Keratinocyte (primary cell): ENCODE measurements around the gene OR2V2. TPM values are rescaled to one million over a fixed set of nuclear protein-coding genes. Genes with fewer than 3 reads are reported as not detected.

ENCODE experiments used
- DNase-seq: peaks from one replicate; pipeline ENCODE4 v3.0.0-alpha.2; 2011; ENCODE audit warnings: low read depth, missing footprints, low spot score
- FAIRE-seq: peaks from 2 replicates; lab custom pipeline; 2011; peaks lifted over from hg19 to GRCh38; lab: Jason Lieb, UNC
- H2AFZ ChIP-seq: 2 replicates; pipeline ENCODE4 v1.6.0; 2012; ENCODE audit warnings: low read length, control low read depth, inconsistent platforms; ENCODE audit not compliant: control insufficient read depth
- H3K27ac ChIP-seq: 2 replicates; pipeline ENCODE4 v1.5.1; 2011; ENCODE audit warnings: low read length; ENCODE audit not compliant: control insufficient read depth, insufficient read depth
- H3K27me3 ChIP-seq: 3 replicates; pipeline ENCODE4 v1.6.0; 2011; ENCODE audit warnings: low read length; ENCODE audit not compliant: control insufficient read depth, insufficient read depth; ENCODE audit errors: extremely low read depth
- H3K36me3 ChIP-seq, 2 experiments: 2 replicates in 1 of 2; 3 replicates in 1 of 2; pipeline ENCODE4 v1.5.1; 2011; ENCODE audit warnings: low read length in 2 of 2, mild to moderate bottlenecking in 1 of 2; ENCODE audit not compliant: control insufficient read depth in 2 of 2, insufficient read depth in 2 of 2; ENCODE audit errors: extremely low read depth in 1 of 2
- H3K4me1 ChIP-seq: 3 replicates; pipeline ENCODE4 v1.5.1; 2011; ENCODE audit warnings: low read length; ENCODE audit not compliant: control insufficient read depth, insufficient read depth; ENCODE audit errors: extremely low read depth
- H3K4me2 ChIP-seq: 3 replicates; pipeline ENCODE4 v1.6.0; 2011; ENCODE audit warnings: low read depth, low read length; ENCODE audit not compliant: control insufficient read depth, insufficient read depth; ENCODE audit errors: extremely low read depth
- H3K4me3 ChIP-seq, 3 experiments: fragments of 200-600 bp in 1 of 3; sonication (generic) in 1 of 3; 2 replicates in 2 of 3; 3 replicates in 1 of 3; pipeline ENCODE4 v1.5.1; 2011 to 2016; ENCODE audit warnings: low read length in 3 of 3, mild to moderate bottlenecking in 3 of 3, control low read depth in 2 of 3, inconsistent platforms in 1 of 3, low read depth in 1 of 3, mixed read lengths in 1 of 3, mixed run types in 1 of 3, moderate library complexity in 1 of 3; ENCODE audit not compliant: control insufficient read depth in 2 of 3, insufficient read depth in 2 of 3; ENCODE audit errors: extremely low read depth in 1 of 3
- H3K79me2 ChIP-seq: 2 replicates; pipeline ENCODE4 v1.6.0; 2012; ENCODE audit warnings: low read length; ENCODE audit not compliant: control insufficient read depth, insufficient read depth
- H3K9ac ChIP-seq: 3 replicates; pipeline ENCODE4 v1.6.0; 2011; ENCODE audit warnings: low read length; ENCODE audit not compliant: control insufficient read depth, insufficient read depth; ENCODE audit errors: extremely low read depth
- H3K9me1 ChIP-seq: 3 replicates; pipeline ENCODE4 v1.6.0; 2011; ENCODE audit warnings: low read length; ENCODE audit not compliant: control insufficient read depth, insufficient read depth; ENCODE audit errors: extremely low read depth
- H3K9me3 ChIP-seq: 2 replicates; pipeline ENCODE4 v1.5.1; 2012; ENCODE audit warnings: low read depth, low read length; ENCODE audit not compliant: control insufficient read depth
- H4K20me1 ChIP-seq: 3 replicates; pipeline ENCODE4 v1.6.0; 2011; ENCODE audit warnings: low read length; ENCODE audit not compliant: control insufficient read depth, insufficient read depth; ENCODE audit errors: extremely low read depth
- CTCF ChIP-seq, 3 experiments: IDR thresholded peaks in 1 of 3; conservative IDR thresholded peaks in 1 of 3; optimal IDR thresholded peaks in 1 of 3; 2 replicates in 2 of 3; 3 replicates in 1 of 3; pipeline versions ENCODE3 to v1.5.1; 2011; ENCODE audit warnings: low read length in 3 of 3, mild to moderate bottlenecking in 3 of 3, moderate library complexity in 2 of 3, control low read depth in 1 of 3, inconsistent platforms in 1 of 3; ENCODE audit not compliant: insufficient read depth in 2 of 3; ENCODE audit errors: extremely low read depth in 1 of 3
- EZH2 ChIP-seq: IDR thresholded peaks from one replicate; pipeline ENCODE4 v1.6.1; 2012; ENCODE audit warnings: inconsistent platforms, mild to moderate bottlenecking, low read length, moderate library complexity
- dilution Hi-C: fragments of 300-500 bp; cut with MboI; formaldehyde crosslinking; loops from one replicate; pipeline ENCODE4 v1.7.0; 2020; ENCODE audit warnings: low sequenced_read_pairs; ENCODE audit not compliant: extremely low pct_ligation_motif_present
- polyA plus RNA-seq, 5 experiments: library from polyadenylated mRNA; depleted of rRNA in 3 of 5; stranded (reverse) in 3 of 5; stranded (forward) in 1 of 5; unstranded in 1 of 5; fragments of >200 nt; gene quantifications; 1 replicate in 1 of 5; 2 replicates in 3 of 5; 3 replicates in 1 of 5; pipeline versions ENCODE4 v1.2.1 to v1.2.3, GENCODE V29; 2011 to 2012; ENCODE audit warnings: missing spikeins in 2 of 5, low read depth in 1 of 5, low replicate concordance in 1 of 5

Gene OR2V2
- polyA plus RNA-seq, 1 donor (not counting 4 experiments of a cell fraction or from before 2014, with no cell fraction given): not detected

GRCh38 chr5:181136361-181136955 is 10.9 kb upstream of the OR2V2 start:
- Histone ChIP-seq H3K4me2 (no peak overlapping the region), H3K9me1 (no peaks in the 10 kb centered on the region), H3K27ac (no peak overlapping the region), H3K79me2 (no peaks in the 10 kb centered on the region), H3K9ac (no peak overlapping the region), H3K27me3 (no peaks in the 10 kb centered on the region), H3K4me3 (no peak overlapping the region), H3K36me3 (no peaks in the 10 kb centered on the region), H3K4me1 (peaks cover 5% of the 10 kb centered on the region), H2AFZ (no peak overlapping the region), H4K20me1 (no peaks in the 10 kb centered on the region), H3K9me3 (no peaks in the 10 kb centered on the region)
- dilution Hi-C loops: no loop called here
- FAIRE-seq: no peak
- no peak for DNase-seq
- TF ChIP-seq CTCF (optimal IDR thresholded peaks at IDR 0.05 in 1 of 3, IDR thresholded peaks at IDR 0.05 in 1 of 3, conservative IDR thresholded peaks at IDR 0.05 in 1 of 3; ENCODE audit: extremely low read depth in 1 of 3, insufficient read depth in 2 of 3, low read length in 3 of 3) (no peak), EZH2 (no peak)

GRCh38 chr5:181138258-181138657 is 9.1 kb upstream of the OR2V2 start:
- H3K9me1 ChIP-seq: no peaks in the 10 kb centered on the region
- no peak overlapping the region for H2AFZ ChIP-seq
- TF ChIP-seq CTCF (optimal IDR thresholded peaks at IDR 0.05 in 1 of 3, IDR thresholded peaks at IDR 0.05 in 1 of 3, conservative IDR thresholded peaks at IDR 0.05 in 1 of 3; ENCODE audit: extremely low read depth in 1 of 3, insufficient read depth in 2 of 3, low read length in 3 of 3) (peak in 1 of 3 experiments; percentile 16), EZH2 (no peak)
- H3K4me2 ChIP-seq: no peak overlapping the region
- no peaks in the 10 kb centered on the region for H3K36me3 ChIP-seq
- H3K9me3 ChIP-seq: no peaks in the 10 kb centered on the region
- FAIRE-seq: no peak
- no peaks in the 10 kb centered on the region for H4K20me1 ChIP-seq
- H3K79me2 ChIP-seq: no peaks in the 10 kb centered on the region
- H3K9ac ChIP-seq: no peak overlapping the region
- H3K27ac ChIP-seq: no peak overlapping the region
- dilution Hi-C loops: no loop called here
- DNase-seq: no peak
- H3K4me1 ChIP-seq: peaks cover 5% of the 10 kb centered on the region
- no peak overlapping the region for H3K4me3 ChIP-seq
- no peaks in the 10 kb centered on the region for H3K27me3 ChIP-seq
